IMR-90 (cell line): ENCODE results near the gene ITM2B. TPM values are rescaled to one million over a fixed set of nuclear protein-coding genes. Genes with fewer than 3 reads are reported as not detected.

Experiments used
- ATAC-seq: fragments of 200-7000 bp; cut with Tn5 transposase; 2 replicates; pipeline ENCODE4 v1.9.1; 2020; ENCODE audit warnings: low read depth, mild to moderate bottlenecking, moderate library complexity
- BruUV-seq: library from RNA; stranded (reverse); fragments of 400-500 nt; replicated peaks from 2 replicates; lab custom pipeline; 2021; lab: Mats Ljungman, UMichigan
- CTCF ChIA-PET: fragments of 300-600 bp; formaldehyde crosslinking; extraction: SDS; loops from one replicate; lab custom pipeline; 2021; ENCODE audit warnings: antibody characterized with exemption; lab: Yijun Ruan, JAX
- POLR2A ChIA-PET: fragments of 300-600 bp; sonication (Branson Sonifier 250); formaldehyde crosslinking; loops from one replicate; lab custom pipeline; 2022; ENCODE audit warnings: antibody characterized with exemption; ENCODE audit not compliant: unreplicated experiment; lab: Charles Lee
- DNase-seq: peaks from one replicate; pipeline ENCODE4 v3.0.0; 2013
- H2AFZ ChIP-seq: replicated peaks from 2 replicates; pipeline ENCODE3; 2013; ENCODE audit warnings: low read length, mild to moderate bottlenecking; ENCODE audit not compliant: poor library complexity
- H2AK5ac ChIP-seq: 2 replicates; pipeline ENCODE4 v1.6.1; 2013; ENCODE audit warnings: low read depth, low read length, inconsistent platforms
- H2AK9ac ChIP-seq: replicated peaks from 2 replicates; pipeline ENCODE3; 2013; ENCODE audit warnings: mild to moderate bottlenecking, low read depth, low read length, moderate library complexity; ENCODE audit not compliant: poor library complexity
- H2BK120ac ChIP-seq: 2 replicates; pipeline ENCODE4 v1.6.1; 2013; ENCODE audit warnings: low read depth, low read length, inconsistent platforms
- H2BK15ac ChIP-seq: 3 replicates; pipeline ENCODE4 v1.6.1; 2013; ENCODE audit warnings: low read depth, low read length, inconsistent platforms
- H2BK20ac ChIP-seq: 2 replicates; pipeline ENCODE4 v1.6.1; 2013; ENCODE audit warnings: low read depth, mild to moderate bottlenecking, inconsistent platforms, low read length, moderate library complexity
- H2BK5ac ChIP-seq: 2 replicates; pipeline ENCODE4 v1.6.1; 2013; ENCODE audit warnings: mild to moderate bottlenecking, low read depth, low read length, inconsistent platforms; ENCODE audit not compliant: poor library complexity, severe bottlenecking
- H3K14ac ChIP-seq: replicated peaks from 2 replicates; pipeline ENCODE4 v1.6.1; 2013; ENCODE audit warnings: low read depth, low read length, inconsistent platforms
- H3K18ac ChIP-seq: 2 replicates; pipeline ENCODE4 v1.6.1; 2013; ENCODE audit warnings: low read depth, low read length, control low read depth
- H3K23ac ChIP-seq: 2 replicates; pipeline ENCODE4 v1.6.1; 2013; ENCODE audit warnings: low read depth, low read length, inconsistent platforms
- H3K27ac ChIP-seq: 2 replicates; pipeline ENCODE4 v1.5.1; 2013; ENCODE audit warnings: mild to moderate bottlenecking, control low read depth, low read length; ENCODE audit not compliant: insufficient read depth
- H3K27me3 ChIP-seq: 2 replicates; pipeline ENCODE4 v1.6.1; 2013; ENCODE audit warnings: low read length; ENCODE audit not compliant: control insufficient read depth, insufficient read depth
- H3K36me3 ChIP-seq: 2 replicates; pipeline ENCODE4 v1.6.1; 2013; ENCODE audit warnings: low read length, mixed read lengths; ENCODE audit not compliant: control insufficient read depth, insufficient read depth
- H3K4ac ChIP-seq: 2 replicates; pipeline ENCODE4 v1.6.1; 2013; ENCODE audit warnings: low read depth, low read length, inconsistent platforms
- H3K4me1 ChIP-seq: 2 replicates; pipeline ENCODE4 v1.6.1; 2013; ENCODE audit warnings: low read length, mixed read lengths; ENCODE audit not compliant: control insufficient read depth, insufficient read depth
- H3K4me2 ChIP-seq: 2 replicates; pipeline ENCODE4 v1.6.1; 2013; ENCODE audit warnings: low read depth, mild to moderate bottlenecking, control low read depth, low read length, moderate library complexity
- H3K4me3 ChIP-seq: 2 replicates; pipeline ENCODE4 v1.5.1; 2013; ENCODE audit warnings: low read depth, mild to moderate bottlenecking, control low read depth, low read length, moderate library complexity; ENCODE audit not compliant: insufficient read depth
- H3K56ac ChIP-seq: 2 replicates; pipeline ENCODE4 v1.6.1; 2013; ENCODE audit warnings: low read length, inconsistent platforms; ENCODE audit not compliant: insufficient read depth; ENCODE audit errors: extremely low read depth
- H3K79me1 ChIP-seq, 2 experiments: 2 replicates each; pipeline ENCODE4 v1.6.1; 2013; ENCODE audit warnings: low read length in 2 of 2, inconsistent platforms in 1 of 2, low read depth in 1 of 2
- H3K9ac ChIP-seq: 2 replicates; pipeline ENCODE4 v1.6.1; 2013; ENCODE audit warnings: low read depth, low read length, control low read depth
- H3K9me1 ChIP-seq: 2 replicates; pipeline ENCODE4 v1.6.1; 2013; ENCODE audit warnings: low read length, inconsistent platforms; ENCODE audit not compliant: insufficient read depth
- H3K9me3 ChIP-seq: 2 replicates; pipeline ENCODE4 v1.6.1; 2013; ENCODE audit warnings: low read length; ENCODE audit not compliant: control insufficient read depth, insufficient read depth
- H4K20me1 ChIP-seq: 2 replicates; pipeline ENCODE4 v1.6.1; 2013; ENCODE audit warnings: low read length, inconsistent platforms; ENCODE audit not compliant: insufficient read depth
- H4K5ac ChIP-seq: 2 replicates; pipeline ENCODE4 v1.6.1; 2013; ENCODE audit warnings: mild to moderate bottlenecking, low read depth, low read length, control low read depth
- H4K8ac ChIP-seq, 2 experiments: 2 replicates each; pipeline ENCODE4 v1.6.1; 2013; ENCODE audit warnings: low read depth in 2 of 2, low read length in 2 of 2, control low read depth in 1 of 2, inconsistent platforms in 1 of 2
- H4K91ac ChIP-seq: 2 replicates; pipeline ENCODE4 v1.6.1; 2013; ENCODE audit warnings: low read depth, low read length, inconsistent platforms; ENCODE audit not compliant: insufficient read depth
- BHLHE40 ChIP-seq: fragments of 150-350 bp; IDR thresholded peaks from 2 replicates; pipeline ENCODE4 v1.6.1; 2016; ENCODE audit warnings: mild to moderate bottlenecking, low read depth, low read length
- CEBPB ChIP-seq: IDR thresholded peaks from 2 replicates; pipeline ENCODE4 v1.6.1; 2012; ENCODE audit warnings: low read depth, low read length, improper control_type of control experiment
- CHD1 ChIP-seq: IDR thresholded peaks from 2 replicates; pipeline ENCODE4 v1.6.1; 2012; ENCODE audit warnings: low read depth, low read length, improper control_type of control experiment
- CTCF ChIP-seq: conservative IDR thresholded peaks from 2 replicates; pipeline ENCODE4 v1.5.1; 2012; ENCODE audit warnings: mild to moderate bottlenecking, low read depth, low read length, improper control_type of control experiment
- ELK1 ChIP-seq: fragments of 150-350 bp; IDR thresholded peaks from 2 replicates; pipeline ENCODE4 v1.6.1; 2016; ENCODE audit warnings: low read depth, mild to moderate bottlenecking, low read length, moderate library complexity, borderline replicate concordance
- FOS ChIP-seq: fragments of 150-350 bp; IDR thresholded peaks from 2 replicates; pipeline ENCODE4 v1.6.1; 2016; ENCODE audit warnings: low read depth, low read length
- MAFK ChIP-seq: IDR thresholded peaks from 2 replicates; pipeline ENCODE4 v1.6.1; 2012; ENCODE audit warnings: low read depth, low read length, improper control_type of control experiment
- MAZ ChIP-seq: IDR thresholded peaks from 2 replicates; pipeline ENCODE4 v1.6.1; 2012; ENCODE audit warnings: low read depth, mild to moderate bottlenecking, low read length, improper control_type of control experiment, moderate library complexity, borderline replicate concordance
- MXI1 ChIP-seq: IDR thresholded peaks from 2 replicates; pipeline ENCODE4 v1.6.1; 2012; ENCODE audit warnings: low read depth, mild to moderate bottlenecking, low read length, moderate library complexity, borderline replicate concordance
- NFE2L2 ChIP-seq: fragments of 150-350 bp; IDR thresholded peaks from 2 replicates; pipeline ENCODE4 v1.6.1; 2016; ENCODE audit warnings: low read depth, mild to moderate bottlenecking, low read length
- POLR2A ChIP-seq: IDR thresholded peaks from 2 replicates; pipeline ENCODE4 v1.6.1; 2012; ENCODE audit warnings: mild to moderate bottlenecking, low read depth, low read length
- RAD21 ChIP-seq: IDR thresholded peaks from 2 replicates; pipeline ENCODE4 v1.6.1; 2012; ENCODE audit warnings: low read length, improper control_type of control experiment
- RCOR1 ChIP-seq: IDR thresholded peaks from 2 replicates; pipeline ENCODE4 v1.6.1; 2012; ENCODE audit warnings: mild to moderate bottlenecking, low read length, improper control_type of control experiment; ENCODE audit not compliant: insufficient replicate concordance
- RFX5 ChIP-seq: IDR thresholded peaks from 2 replicates; pipeline ENCODE4 v1.8.0; 2012; ENCODE audit warnings: low read depth, mild to moderate bottlenecking, low read length, moderate library complexity
- SMC3 ChIP-seq: fragments of 150-350 bp; IDR thresholded peaks from 2 replicates; pipeline ENCODE4 v1.6.1; 2016; ENCODE audit warnings: low read depth, mild to moderate bottlenecking, antibody characterized with exemption, low read length, moderate library complexity
- USF2 ChIP-seq: fragments of 150-350 bp; IDR thresholded peaks from 2 replicates; pipeline ENCODE4 v1.6.1; 2017; ENCODE audit warnings: mild to moderate bottlenecking, antibody characterized with exemption, low read length, low read depth
- WGBS, 2 experiments: methylation state at CpG; one replicate each; pipeline versions ENCODE4 v1.1.5 to v1.1.7; 2013; ENCODE audit warnings: missing lambda C conversion rate in 2 of 2; ENCODE audit not compliant: insufficient read length in 1 of 2; ENCODE audit errors: extremely low coverage in 2 of 2; 5-methylcytosine and 5-hydroxymethylcytosine counted together
- dilution Hi-C: fragments of 300-500 bp; cut with HindIII; formaldehyde crosslinking; loops from one replicate; pipeline ENCODE4 v1.14.3; 2018; ENCODE audit warnings: low sequenced_read_pairs; ENCODE audit not compliant: unreplicated experiment
- in situ Hi-C: fragments of 300-500 bp; cut with MboI; formaldehyde crosslinking; loops from 3 replicates; pipeline ENCODE4 v1.14.3; 2019; ENCODE audit warnings: low sequenced_read_pairs, inconsistent platforms, mixed read lengths
- intact Hi-C: fragments of 100-400 bp; cut with micrococcal nuclease; formaldehyde crosslinking; loops from 2 replicates; pipeline ENCODE4 v1.10.0; 2022
- polyA plus RNA-seq, 3 experiments: library from polyadenylated mRNA; depleted of rRNA; stranded (reverse); fragments of >200 nt; gene quantifications; 2 replicates each; pipeline ENCODE4 v1.2.3, GENCODE V29; 2012; ENCODE audit warnings: low replicate concordance in 1 of 3
- total RNA-seq: library from RNA; depleted of rRNA; stranded (reverse); fragments of >200 nt; gene quantifications from 2 replicates; pipeline ENCODE4 v1.2.3, GENCODE V29; 2012

The ITM2B gene
- total and polyA plus RNA-seq, 2 of the 4 experiments (the other 2 are of a cell fraction): 51.1 to 158 TPM

GRCh38 chr13:48292650-48293049 is 59.6 kb downstream of the ITM2B start:
- H2AK5ac ChIP-seq: no peak overlapping the region
- H3K56ac ChIP-seq: no peak overlapping the region
- H3K4me2 ChIP-seq: no peak overlapping the region
- no peaks in the 10 kb centered on the region for H3K9me3 ChIP-seq
- no peak overlapping the region for H2BK120ac ChIP-seq
- BruUV-seq: no TSS peak
- no peak overlapping the region for H2AFZ ChIP-seq
- ChIA-PET CTCF (no interaction called here), POLR2A (no interaction called here)
- H3K4me3 ChIP-seq: no peak overlapping the region
- no peak overlapping the region for H3K18ac ChIP-seq
- H4K8ac ChIP-seq: no peak overlapping the region
- WGBS, 2 experiments: no CpG with 5 or more reads among the region's 4 CpGs
- no peak overlapping the region for H4K91ac ChIP-seq
- H3K4ac ChIP-seq: no peak overlapping the region
- ATAC-seq: no peak
- no peak for DNase-seq
- in situ Hi-C loops: no loop called here
- H4K5ac ChIP-seq: no peak overlapping the region
- no peaks in the 10 kb centered on the region for H3K9me1 ChIP-seq
- no peak overlapping the region for H2BK15ac ChIP-seq
- H3K79me1 ChIP-seq: no peaks in the 10 kb centered on the region
- no peak overlapping the region for H2BK5ac ChIP-seq
- H3K4me1 ChIP-seq: no peaks in the 10 kb centered on the region
- H3K27me3 ChIP-seq: peaks cover 14% of the 10 kb centered on the region
- H3K9ac ChIP-seq: no peak overlapping the region
- H3K36me3 ChIP-seq: no peaks in the 10 kb centered on the region
- intact Hi-C loops: no loop called here
- H2AK9ac ChIP-seq: no peak overlapping the region
- dilution Hi-C loops: no loop called here
- H2BK20ac ChIP-seq: no peak overlapping the region
- no peak for TF ChIP-seq RFX5
- TF ChIP-seq MAFK: no peak
- no peak for TF ChIP-seq USF2
- TF ChIP-seq BHLHE40: no peak
- TF ChIP-seq CTCF: no peak
- TF ChIP-seq CEBPB: no peak
- no peak for TF ChIP-seq RCOR1
- TF ChIP-seq SMC3: no peak
- TF ChIP-seq FOS: no peak
- no peak for TF ChIP-seq NFE2L2
- TF ChIP-seq MAZ: no peak
- no peak for TF ChIP-seq RAD21
- no peak for TF ChIP-seq CHD1
- no peak for TF ChIP-seq MXI1
- TF ChIP-seq ELK1: no peak
- no peak for TF ChIP-seq POLR2A
- H3K27ac ChIP-seq: no peak overlapping the region
- H3K23ac ChIP-seq: no peak overlapping the region
- no peaks in the 10 kb centered on the region for H4K20me1 ChIP-seq
- no peak overlapping the region for H3K14ac ChIP-seq
